Spleen (tissue), 11 donors: ENCODE measurements around the gene STK4. TPM values are rescaled to one million over a fixed set of nuclear protein-coding genes. Genes with fewer than 3 reads are reported as not detected.
"Not testable (repeated sequence)": the region's sequence is repeated elsewhere in the genome, so short reads cannot be mapped to it uniquely, and the experiment has no call there.

Experiments
- DNase-seq: peaks from one replicate; pipeline ENCODE4 v3.0.0-alpha.2; 2020
- H3K27ac ChIP-seq, 8 donors: fragments of 200-600 bp; sonication (generic) in 7 of 8; 1 replicate in 4 of 8; 2 replicates in 4 of 8; pipeline versions ENCODE4 v1.5.0 to v1.8.0; 2016 to 2021; ENCODE audit warnings: inconsistent platforms in 4 of 8, mild to moderate bottlenecking in 4 of 8, moderate library complexity in 1 of 8
- H3K27me3 ChIP-seq, 7 donors: fragments of 200-600 bp; sonication (generic) in 6 of 7; replicated peaks in 1 of 7; 1 replicate in 4 of 7; 2 replicates in 3 of 7; pipeline versions ENCODE4 v1.5.0 to v1.8.0; 2016 to 2021; ENCODE audit warnings: inconsistent platforms in 3 of 7, mild to moderate bottlenecking in 1 of 7
- H3K36me3 ChIP-seq, 6 donors: fragments of 200-600 bp; sonication (generic) in 5 of 6; 1 replicate in 4 of 6; 2 replicates in 2 of 6; pipeline versions ENCODE4 v1.5.0 to v1.8.0; 2016 to 2021; ENCODE audit warnings: inconsistent platforms in 2 of 6
- H3K4me1 ChIP-seq, 6 donors: fragments of 200-600 bp; sonication (generic) in 5 of 6; 1 replicate in 3 of 6; 2 replicates in 3 of 6; pipeline versions ENCODE4 v1.5.0 to v1.8.0; 2016 to 2021; ENCODE audit warnings: inconsistent platforms in 3 of 6
- H3K4me3 ChIP-seq, 8 donors: fragments of 200-600 bp; sonication (generic) in 7 of 8; 1 replicate in 4 of 8; 2 replicates in 4 of 8; pipeline versions ENCODE4 v1.5.0 to v1.8.0; 2016 to 2021; ENCODE audit warnings: inconsistent platforms in 4 of 8, mild to moderate bottlenecking in 4 of 8, moderate library complexity in 2 of 8
- H3K9me3 ChIP-seq, 8 donors: fragments of 200-600 bp; sonication (generic) in 7 of 8; 1 replicate in 4 of 8; 2 replicates in 4 of 8; pipeline versions ENCODE4 v1.5.0 to v1.8.0; 2016 to 2021; ENCODE audit warnings: inconsistent platforms in 4 of 8
- CTCF ChIP-seq, 11 experiments: fragments of 200-600 bp in 7 of 11; fragments of 450-650 bp in 4 of 11; sonication (generic) in 4 of 11; IDR thresholded peaks in 8 of 11; conservative IDR thresholded peaks in 3 of 11; 1 replicate in 7 of 11; 2 replicates in 4 of 11; pipeline versions ENCODE4 v1.4.0 to v1.8.0; 2016 to 2021; ENCODE audit warnings: antibody characterized with exemption in 11 of 11, inconsistent platforms in 4 of 11, mild to moderate bottlenecking in 1 of 11
- POLR2A ChIP-seq, 3 donors: fragments of 450-650 bp; IDR thresholded peaks; one replicate each; pipeline ENCODE4 v1.5.1; 2017; ENCODE audit warnings: antibody characterized with exemption in 3 of 3, mild to moderate bottlenecking in 1 of 3
- POLR2AphosphoS5 ChIP-seq, 3 donors: sonication (generic); formaldehyde crosslinking; IDR thresholded peaks; one replicate each; pipeline ENCODE4 v1.5.1; 2017; ENCODE audit warnings: antibody characterized with exemption in 3 of 3
- WGBS, 5 donors: extraction: QIAGEN DNeasy Blood & Tissue Kit in 3 of 5; methylation state at CpG; one replicate each; pipeline versions ENCODE4 v1.1.5 to v1.1.7; 2013 to 2018; 5-methylcytosine and 5-hydroxymethylcytosine counted together
- intact Hi-C: fragments of 100-400 bp; cut with DNase I; formaldehyde crosslinking; loops from one replicate; pipeline ENCODE4 v1.15.0; 2023; ENCODE audit warnings: low total_unique reads
- polyA plus RNA-seq, 3 donors: library from polyadenylated mRNA; stranded (reverse); fragments of 200-250 nt; gene quantifications; one replicate each; pipeline ENCODE4 v1.2.1, GENCODE V29; 2013
- total RNA-seq, 7 donors: library from RNA; depleted of rRNA in 3 of 7; stranded (reverse); fragments of >200 nt in 3 of 7; fragmentation: NEBNext Ultra II Directional in 4 of 7; extraction: Animal tissue kit (Norgen Biotek cat#: 25700) in 4 of 7; gene quantifications; one replicate each; pipeline versions ENCODE4 v1.1.0 to v1.2.1, GENCODE V29; 2016 to 2021
- donor health status: healthy with polysubstance abuse.
- donor health status: DM: no; HTN: no; CAD: no; lungs with moderate emphysema.
- donor health status: DM: no; HTN: no; CAD: no.
- donor health status: Bipolar disorder and iron deficiency.
- donor health status: healthy.
- donor health status: DM: no; HTN: no; CAD: no.
- donor health status: DM: yes; HTN: yes; CAD: no.

STK4 gene
- total and polyA plus RNA-seq, 10 donors, result 19.0 to 241 (median 124) TPM

DNA sequence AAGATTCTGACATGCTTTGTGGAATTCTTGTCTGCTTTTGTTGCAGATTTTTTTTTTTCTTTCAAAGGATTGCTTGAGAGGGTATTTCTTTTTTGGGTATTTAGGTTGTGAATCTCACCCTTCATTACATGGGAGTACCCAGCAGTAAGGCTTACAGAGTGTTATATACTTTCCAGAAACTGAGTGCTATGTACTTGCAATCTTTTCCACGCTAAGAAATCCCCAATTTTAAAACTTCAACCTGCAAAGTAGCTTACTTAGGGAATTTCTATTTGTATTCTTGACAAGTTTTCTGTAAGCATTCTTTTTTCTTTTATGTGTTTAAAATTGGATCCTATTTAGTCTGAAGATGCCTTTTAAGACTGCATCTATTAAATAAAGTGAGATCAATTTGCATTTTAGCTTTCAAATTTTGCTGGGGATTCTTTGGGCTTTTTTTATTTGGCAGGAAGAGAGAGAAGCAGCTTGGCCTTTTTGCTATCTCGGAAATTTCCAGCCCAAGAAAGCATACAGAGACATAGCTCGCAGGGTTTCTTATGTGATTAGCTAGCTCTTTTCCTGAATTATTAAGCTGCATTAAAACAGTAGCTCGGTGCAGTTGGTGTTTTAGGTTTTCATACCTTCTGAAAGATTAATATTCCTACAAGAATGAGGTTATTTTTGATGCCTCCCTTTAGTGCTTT, 92.0 kb downstream of the STK4 start:
- Histone ChIP-seq H3K4me3 (no peak overlapping the region), H3K4me1 (peaks cover 0 to 78% (median 24%) of the 10 kb centered on the region in 6 donors), H3K27ac (peak overlapping the region in 1 of 8 donors; percentile 38), H3K27me3 (no peaks in the 10 kb centered on the region), H3K9me3 (no peaks in the 10 kb centered on the region), H3K36me3 (peaks cover 0 to 91% (median 20%) of the 10 kb centered on the region in 6 donors)
- 71 to 87% (median 80%) methylated on average over 4 of the region's 4 CpGs for WGBS, 5 donors
- DNase-seq, result no peak
- TF ChIP-seq POLR2AphosphoS5 (IDR thresholded peaks at IDR 0.05) (no peak), POLR2A (IDR thresholded peaks at IDR 0.05) (no peak), CTCF (IDR thresholded peaks at IDR 0.05 in 8 of 11, conservative IDR thresholded peaks at IDR 0.05 in 3 of 11) (no peak)
- intact Hi-C loops, result no loop called here

- no peaks in the 10 kb centered on the region for H3K27me3 ChIP-seq
- H3K4me3 ChIP-seq, result no peak overlapping the region
- no peaks in the 10 kb centered on the region for H3K9me3 ChIP-seq
- 85 to 90% (median 89%) methylated on average over 6 of the region's 6 CpGs for WGBS, 5 donors
- peaks cover 0 to 78% (median 20%) of the 10 kb centered on the region in 6 donors for H3K4me1 ChIP-seq
- no peak for DNase-seq
- TF ChIP-seq CTCF (IDR thresholded peaks at IDR 0.05 in 8 of 11, conservative IDR thresholded peaks at IDR 0.05 in 3 of 11) (no peak), POLR2A (IDR thresholded peaks at IDR 0.05) (no peak)
- peak overlapping the region in 1 of 8 donors; percentile 38 for H3K27ac ChIP-seq
- peaks cover 0 to 83% (median 17%) of the 10 kb centered on the region in 6 donors for H3K36me3 ChIP-seq
- intact Hi-C loops, result no loop called here
These were observed 92.9 kb downstream of the STK4 start for GRCh38 chr20:45059022-45059728.

- H3K27me3 ChIP-seq, result no peaks in the 10 kb centered on the region
- intact Hi-C loops, result no loop called here
- DNase-seq, result no peak
- no peaks in the 10 kb centered on the region for H3K9me3 ChIP-seq
- peaks cover 0 to 72% (median 14%) of the 10 kb centered on the region in 6 donors for H3K36me3 ChIP-seq
- H3K27ac ChIP-seq, result no peak overlapping the region
- peaks cover 6 to 78% (median 17%) of the 10 kb centered on the region in 6 donors for H3K4me1 ChIP-seq
- no peak overlapping the region for H3K4me3 ChIP-seq
- TF ChIP-seq CTCF (IDR thresholded peaks at IDR 0.05 in 8 of 11, conservative IDR thresholded peaks at IDR 0.05 in 3 of 11) (no peak), POLR2AphosphoS5 (IDR thresholded peaks at IDR 0.05) (no peak), POLR2A (IDR thresholded peaks at IDR 0.05) (no peak)
- 90 to 97% (median 95%) methylated on average over 4 of the region's 4 CpGs for WGBS, 5 donors
These were observed 94.0 kb downstream of the STK4 start for GRCh38 chr20:45060294-45060693.

DNA sequence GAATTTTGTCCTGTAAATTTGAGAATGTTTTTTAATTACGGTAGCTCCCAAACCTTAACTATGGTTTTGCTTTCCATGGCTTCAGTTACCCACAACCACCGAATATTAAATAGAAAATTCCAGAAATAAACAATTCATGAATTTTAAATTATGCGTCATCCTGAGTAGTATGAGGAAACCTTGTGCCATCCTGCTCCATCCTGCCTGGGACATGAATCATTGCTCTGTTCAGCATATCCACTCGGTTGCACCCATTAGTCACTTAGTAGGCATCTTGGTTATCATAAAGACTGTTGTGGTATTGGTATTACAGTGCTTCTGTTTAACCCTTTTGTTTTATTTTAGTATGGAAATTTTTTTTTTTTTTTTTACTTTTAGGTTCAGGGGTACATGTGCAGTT, 94.9 kb downstream of the STK4 start:
- WGBS, 5 donors, result 85 to 91% (median 89%) methylated on average over 4 of the region's 4 CpGs
- peaks cover 6 to 74% (median 16%) of the 10 kb centered on the region in 6 donors for H3K4me1 ChIP-seq
- H3K4me3 ChIP-seq, result no peak overlapping the region
- TF ChIP-seq POLR2AphosphoS5 (IDR thresholded peaks at IDR 0.05) (no peak), CTCF (IDR thresholded peaks at IDR 0.05 in 8 of 11, conservative IDR thresholded peaks at IDR 0.05 in 3 of 11) (no peak), POLR2A (IDR thresholded peaks at IDR 0.05) (no peak)
- no peaks in the 10 kb centered on the region for H3K9me3 ChIP-seq
- intact Hi-C loops, result no loop called here
- peaks cover 0 to 66% (median 14%) of the 10 kb centered on the region in 6 donors for H3K36me3 ChIP-seq
- no peak for DNase-seq
- no peak overlapping the region for H3K27ac ChIP-seq
- H3K27me3 ChIP-seq, result no peaks in the 10 kb centered on the region

DNA sequence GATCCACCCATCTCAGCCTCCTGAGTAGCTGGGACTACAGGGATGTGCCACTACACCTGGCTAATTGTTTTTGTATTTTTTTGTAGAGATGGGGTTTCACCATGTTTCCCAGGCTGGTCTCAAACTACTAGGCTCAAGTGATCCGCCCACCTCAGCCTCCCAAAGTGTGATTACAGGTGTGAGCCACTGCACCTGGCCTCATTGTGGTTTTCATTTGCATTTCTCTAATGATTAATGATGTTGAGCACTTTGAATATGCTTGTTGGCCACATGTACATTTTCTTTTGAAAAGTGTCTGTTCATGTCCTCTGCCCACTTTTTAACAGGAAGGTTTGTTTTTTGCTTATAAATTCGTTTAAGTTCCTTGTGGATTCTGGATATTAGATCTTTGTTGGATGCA, 96.8 kb downstream of the STK4 start:
- H3K27ac ChIP-seq, intact Hi-C loops, H3K4me3 ChIP-seq, DNase-seq, H3K9me3 ChIP-seq, H3K27me3 ChIP-seq: not testable (repeated sequence)
- Histone ChIP-seq H3K36me3 (peaks cover 0 to 66% (median 10%) of the 10 kb centered on the region in 6 donors), H3K4me1 (peaks cover 6 to 72% (median 18%) of the 10 kb centered on the region in 6 donors)
- 63 to 93% (median 83%) methylated on average over 2 of the region's 2 CpGs for WGBS, 5 donors
